ENCODE data around the gene YBEY.

DNA sequence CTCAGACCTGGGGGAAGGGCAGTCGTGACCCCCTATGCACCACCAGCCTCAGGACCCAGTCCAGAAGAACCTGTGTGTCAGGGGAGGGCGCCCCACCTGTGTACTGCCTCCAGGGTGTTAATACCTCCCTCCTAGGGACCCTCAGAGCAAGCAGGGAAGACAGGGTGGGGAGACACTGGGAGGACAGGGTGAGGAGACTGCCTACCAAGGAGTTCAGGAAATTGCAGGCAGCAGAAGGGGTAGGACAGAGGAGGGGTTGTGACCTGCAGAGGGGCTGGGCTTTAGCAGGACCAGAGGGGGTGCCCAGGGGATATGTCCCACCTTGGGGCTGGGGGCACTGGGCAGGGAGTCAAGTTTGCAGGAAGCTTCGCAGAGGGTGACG is 32.3 kb downstream of the YBEY start:
- TF ChIP-seq, protein P1, sequence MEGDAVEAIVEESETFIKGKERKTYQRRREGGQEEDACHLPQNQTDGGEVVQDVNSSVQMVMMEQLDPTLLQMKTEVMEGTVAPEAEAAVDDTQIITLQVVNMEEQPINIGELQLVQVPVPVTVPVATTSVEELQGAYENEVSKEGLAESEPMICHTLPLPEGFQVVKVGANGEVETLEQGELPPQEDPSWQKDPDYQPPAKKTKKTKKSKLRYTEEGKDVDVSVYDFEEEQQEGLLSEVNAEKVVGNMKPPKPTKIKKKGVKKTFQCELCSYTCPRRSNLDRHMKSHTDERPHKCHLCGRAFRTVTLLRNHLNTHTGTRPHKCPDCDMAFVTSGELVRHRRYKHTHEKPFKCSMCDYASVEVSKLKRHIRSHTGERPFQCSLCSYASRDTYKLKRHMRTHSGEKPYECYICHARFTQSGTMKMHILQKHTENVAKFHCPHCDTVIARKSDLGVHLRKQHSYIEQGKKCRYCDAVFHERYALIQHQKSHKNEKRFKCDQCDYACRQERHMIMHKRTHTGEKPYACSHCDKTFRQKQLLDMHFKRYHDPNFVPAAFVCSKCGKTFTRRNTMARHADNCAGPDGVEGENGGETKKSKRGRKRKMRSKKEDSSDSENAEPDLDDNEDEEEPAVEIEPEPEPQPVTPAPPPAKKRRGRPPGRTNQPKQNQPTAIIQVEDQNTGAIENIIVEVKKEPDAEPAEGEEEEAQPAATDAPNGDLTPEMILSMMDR (conservative IDR thresholded peaks at IDR 0.05 in 1 of 2, IDR thresholded peaks at IDR 0.05 in 1 of 2; ENCODE audit: extremely low read depth in 1 of 2, insufficient read depth in 1 of 2, low read depth in 1 of 2, low read length in 2 of 2) = no peak
- TF ChIP-seq EZH2 (IDR thresholded peaks at IDR 0.05; ENCODE audit: borderline replicate concordance, low read length) = no peak
